HepG2 (cell line): ENCODE results near the gene AASDHPPT. TPM values are rescaled to one million over a fixed set of nuclear protein-coding genes. Genes with fewer than 3 reads are reported as not detected.

Experiments used
- ATAC-seq: fragments of 200-7000 bp; cut with Tn5 transposase; 3 replicates; pipeline ENCODE4 v1.9.1; 2020; ENCODE audit warnings: mild to moderate bottlenecking, moderate library complexity
- BruUV-seq: library from RNA; stranded (reverse); fragments of 400-500 nt; replicated peaks from 2 replicates; lab custom pipeline; 2021; lab: Mats Ljungman, UMichigan
- CTCF ChIA-PET: fragments of 300-600 bp; formaldehyde crosslinking; extraction: SDS; loops from one replicate; lab custom pipeline; 2021; ENCODE audit warnings: low total read pairs, inconsistent platforms, low intra/inter-chr PET ratio; lab: Yijun Ruan, JAX
- POLR2A ChIA-PET: fragments of 350-600 bp; sonication (Branson Sonifier 250); formaldehyde crosslinking; loops from one replicate; lab custom pipeline; 2020; ENCODE audit warnings: antibody characterized with exemption, inconsistent platforms; lab: Yijun Ruan, JAX
- DNase-seq: peaks from one replicate; pipeline ENCODE4 v3.0.0-alpha.2; 2015; ENCODE audit warnings: low spot score
- FAIRE-seq: peaks from 3 replicates; lab custom pipeline; 2011; peaks lifted over from hg19 to GRCh38; lab: Jason Lieb, UNC
- H2AFZ ChIP-seq: one replicate; pipeline ENCODE4 v1.6.1; 2011; ENCODE audit warnings: low read length, inconsistent platforms
- H3K27ac ChIP-seq: fragments of 300-600 bp; 3 replicates; pipeline ENCODE4 v1.8.0; 2011; ENCODE audit warnings: mixed run types, mild to moderate bottlenecking, mixed read lengths, low read length, inconsistent platforms; ENCODE audit not compliant: insufficient read depth; ENCODE audit errors: extremely low read length
- H3K27me3 ChIP-seq, 2 experiments: fragments of 200-600 bp in 1 of 2; 2 replicates in 1 of 2; 3 replicates in 1 of 2; pipeline versions ENCODE4 v1.6.0 to v1.8.0; 2011; ENCODE audit warnings: low read length in 2 of 2, mild to moderate bottlenecking in 2 of 2, moderate library complexity in 2 of 2, inconsistent platforms in 1 of 2; ENCODE audit not compliant: insufficient read depth in 2 of 2, control insufficient read depth in 1 of 2
- H3K36me3 ChIP-seq, 2 experiments: fragments of 200-600 bp in 1 of 2; replicated peaks in 1 of 2; 2 replicates in 1 of 2; 3 replicates in 1 of 2; pipeline versions ENCODE4 v1.5.1 to v1.8.0; 2011; ENCODE audit warnings: low read length in 2 of 2, inconsistent platforms in 1 of 2; ENCODE audit not compliant: insufficient read depth in 2 of 2, control insufficient read depth in 1 of 2
- H3K4me1 ChIP-seq: 2 replicates; pipeline ENCODE4 v1.5.1; 2012; ENCODE audit warnings: low read length, inconsistent platforms; ENCODE audit not compliant: insufficient read depth
- H3K4me2 ChIP-seq: 2 replicates; pipeline ENCODE4 v1.6.0; 2011; ENCODE audit warnings: low read depth, low read length, inconsistent platforms
- H3K4me3 ChIP-seq, 3 experiments: fragments of 200-600 bp in 1 of 3; sonication (generic), shearing (Covaris generic) in 1 of 3; replicated peaks in 1 of 3; 2 replicates each; pipeline ENCODE4 v1.5.1; 2011 to 2016; ENCODE audit warnings: low read length in 3 of 3, inconsistent platforms in 2 of 3, low read depth in 2 of 3, mild to moderate bottlenecking in 2 of 3, control low read depth in 1 of 3, mixed read lengths in 1 of 3; ENCODE audit not compliant: insufficient read depth in 1 of 3
- H3K79me2 ChIP-seq: one replicate; pipeline ENCODE4 v1.6.1; 2011; ENCODE audit warnings: low read length, inconsistent platforms; ENCODE audit not compliant: insufficient read depth
- H3K9ac ChIP-seq: 2 replicates; pipeline ENCODE4 v1.6.0; 2011; ENCODE audit warnings: mild to moderate bottlenecking, low read depth, low read length, inconsistent platforms; ENCODE audit not compliant: insufficient read depth
- H3K9me3 ChIP-seq: 2 replicates; pipeline ENCODE4 v1.5.1; 2012; ENCODE audit warnings: mild to moderate bottlenecking, low read length
- H4K20me1 ChIP-seq: 2 replicates; pipeline ENCODE4 v1.6.0; 2011; ENCODE audit warnings: inconsistent platforms, mild to moderate bottlenecking, low read length, moderate library complexity; ENCODE audit not compliant: insufficient read depth
- GLMP ChIP-seq: sonication (generic); formaldehyde crosslinking; IDR thresholded peaks from 2 replicates; pipeline ENCODE4 v1.9.0; 2021; ENCODE audit warnings: missing genetic modification reagents, mild to moderate bottlenecking, borderline replicate concordance
- GRHL1 ChIP-seq: sonication (generic); formaldehyde crosslinking; conservative IDR thresholded peaks from 2 replicates; pipeline ENCODE4 v1.8.0; 2022; ENCODE audit warnings: missing genetic modification reagents
- HCFC1 ChIP-seq: fragments of 150-350 bp; IDR thresholded peaks from 2 replicates; pipeline ENCODE4 v1.6.1; 2014; ENCODE audit warnings: low read depth, low read length
- HOXA5 ChIP-seq: sonication (generic); formaldehyde crosslinking; IDR thresholded peaks from 2 replicates; pipeline ENCODE4 v1.4.0; 2020; ENCODE audit warnings: missing genetic modification reagents
- POLR2G ChIP-seq: fragments of 200-400 bp; formaldehyde crosslinking; IDR thresholded peaks from 2 replicates; pipeline ENCODE4 v1.6.1; 2018; ENCODE audit warnings: mild to moderate bottlenecking, low read depth, low read length, moderate library complexity
- THAP9 ChIP-seq: sonication (generic); formaldehyde crosslinking; IDR thresholded peaks from 2 replicates; pipeline ENCODE4; 2020; ENCODE audit warnings: missing genetic modification reagents, mild to moderate bottlenecking, borderline replicate concordance
- ZBTB42 ChIP-seq: sonication (generic); formaldehyde crosslinking; IDR thresholded peaks from 2 replicates; pipeline ENCODE4 v1.5.0; 2020; ENCODE audit warnings: mild to moderate bottlenecking, missing genetic modification reagents
- ZFP82 ChIP-seq: sonication (generic); formaldehyde crosslinking; IDR thresholded peaks from 2 replicates; pipeline ENCODE4 v1.5.1; 2020; ENCODE audit warnings: mild to moderate bottlenecking, missing genetic modification reagents, borderline replicate concordance
- ZSCAN12 ChIP-seq: sonication (generic); formaldehyde crosslinking; IDR thresholded peaks from 2 replicates; pipeline ENCODE4 v1.9.0; 2021; ENCODE audit warnings: mild to moderate bottlenecking, missing genetic modification reagents
- WGBS: methylation state at CpG from one replicate; pipeline ENCODE4 v1.1.6; 2017; ENCODE audit warnings: low lambda C conversion rate; 5-methylcytosine and 5-hydroxymethylcytosine counted together
- in situ Hi-C: cut with HindIII; loops from 2 replicates; pipeline ENCODE4 v1.10.0; 2017; ENCODE audit warnings: low pct_unique_long_range_greater_than_20kb; ENCODE audit not compliant: extremely low pct_ligation_motif_present
- intact Hi-C: fragments of 100-400 bp; cut with micrococcal nuclease; formaldehyde crosslinking; loops from one replicate; pipeline ENCODE4 v1.10.0; 2022; ENCODE audit not compliant: unreplicated experiment
- polyA plus RNA-seq, 8 experiments: library from polyadenylated mRNA; depleted of rRNA in 3 of 8; stranded (reverse) in 7 of 8; unstranded in 1 of 8; fragments of >200 nt; fragmentation: Illumina TruSeq in 4 of 8; extraction: Trizol in 4 of 8; gene quantifications; 2 replicates each; pipeline versions ENCODE4 v1.2.1 to v1.2.3, GENCODE V29; 2011 to 2016; ENCODE audit warnings: low read depth in 4 of 8, missing spikeins in 1 of 8, mixed read lengths in 1 of 8; ENCODE audit not compliant: insufficient read depth in 1 of 8
- total RNA-seq, 5 experiments: library from RNA; depleted of rRNA; stranded (reverse); fragments of >200 nt; fragmentation: Illumina TruSeq; extraction: Trizol; gene quantifications; 2 replicates each; pipeline ENCODE4 v1.2.3, GENCODE V29; 2016; ENCODE audit warnings: low read depth in 1 of 5
- TF ChIP-seq, protein P1 (sequence below): sonication (generic); formaldehyde crosslinking; IDR thresholded peaks from 2 replicates; pipeline ENCODE4 v1.4.0; 2020; ENCODE audit warnings: mild to moderate bottlenecking, missing genetic modification reagents
- TF ChIP-seq, protein P2 (sequence below): sonication (generic); formaldehyde crosslinking; IDR thresholded peaks from 2 replicates; pipeline ENCODE4 v1.4.0; 2020; ENCODE audit warnings: mild to moderate bottlenecking, missing genetic modification reagents, borderline replicate concordance
- TF ChIP-seq, protein P3 (sequence below): sonication (generic); formaldehyde crosslinking; IDR thresholded peaks from 2 replicates; pipeline ENCODE4 v1.5.0; 2020; ENCODE audit warnings: missing genetic modification reagents

The AASDHPPT gene
- total and polyA plus RNA-seq, 2 of the 13 experiments (the other 11 are each of a cell fraction or from before 2014, with no cell fraction given) = 20.2 to 43.7 TPM

DNA sequence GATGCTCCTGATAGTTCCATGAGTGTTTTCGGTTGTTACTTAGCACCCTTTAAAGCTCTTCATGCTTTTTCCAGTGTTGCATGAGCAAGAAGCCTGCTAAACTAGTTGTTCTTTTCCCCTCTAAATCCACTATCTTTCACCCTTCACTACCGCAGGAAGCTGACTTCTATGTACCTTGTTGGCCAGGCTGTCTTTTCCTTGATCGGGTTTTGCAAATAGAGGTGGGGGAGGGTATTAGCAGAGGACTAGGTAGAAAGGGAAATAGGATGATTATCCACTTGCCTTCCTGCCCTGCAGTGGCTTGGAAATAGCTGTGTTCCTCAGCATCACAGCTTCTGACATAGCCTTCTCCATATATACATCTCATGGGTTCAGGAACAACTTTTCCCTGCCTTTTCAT is 23.9 kb downstream of the AASDHPPT start:
- DNase-seq = no peak
- in situ Hi-C loops (no loop called here), intact Hi-C loops (no loop called here)
- ChIA-PET CTCF (no interaction called here), POLR2A (no interaction called here)
- Histone ChIP-seq H3K27ac (no peak overlapping the region), H3K4me3 (no peak overlapping the region), H4K20me1 (no peaks in the 10 kb centered on the region), H3K4me2 (no peak overlapping the region), H3K4me1 (peaks cover 9% of the 10 kb centered on the region; the same call in 1 of the 2 replicates), H3K79me2 (no peaks in the 10 kb centered on the region), H3K27me3 (no peaks in the 10 kb centered on the region; a peak in 1 of 5 replicates), H3K9me3 (no peaks in the 10 kb centered on the region), H3K36me3 (peaks cover 9 to 17% of the 10 kb centered on the region in 2 experiments; a peak in 4 of 5 replicates), H3K9ac (no peak overlapping the region), H2AFZ (no peak overlapping the region)
- no TSS peak for BruUV-seq
- ATAC-seq = no peak
- FAIRE-seq = no peak
- 82% methylated on average over 3 of the region's 3 CpGs for WGBS
- TF ChIP-seq, protein P1, sequence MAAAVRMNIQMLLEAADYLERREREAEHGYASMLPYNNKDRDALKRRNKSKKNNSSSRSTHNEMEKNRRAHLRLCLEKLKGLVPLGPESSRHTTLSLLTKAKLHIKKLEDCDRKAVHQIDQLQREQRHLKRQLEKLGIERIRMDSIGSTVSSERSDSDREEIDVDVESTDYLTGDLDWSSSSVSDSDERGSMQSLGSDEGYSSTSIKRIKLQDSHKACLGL (CRISPR knock-in tag) = no peak
- TF ChIP-seq POLR2G (no peak), GRHL1 (CRISPR knock-in tag) (no peak), ZFP82 (CRISPR knock-in tag) (no peak), HOXA5 (CRISPR knock-in tag) (no peak), GLMP (CRISPR knock-in tag) (no peak), ZSCAN12 (CRISPR knock-in tag) (no peak), THAP9 (no peak), ZBTB42 (no peak), HCFC1 (no peak)
- TF ChIP-seq, protein P2, sequence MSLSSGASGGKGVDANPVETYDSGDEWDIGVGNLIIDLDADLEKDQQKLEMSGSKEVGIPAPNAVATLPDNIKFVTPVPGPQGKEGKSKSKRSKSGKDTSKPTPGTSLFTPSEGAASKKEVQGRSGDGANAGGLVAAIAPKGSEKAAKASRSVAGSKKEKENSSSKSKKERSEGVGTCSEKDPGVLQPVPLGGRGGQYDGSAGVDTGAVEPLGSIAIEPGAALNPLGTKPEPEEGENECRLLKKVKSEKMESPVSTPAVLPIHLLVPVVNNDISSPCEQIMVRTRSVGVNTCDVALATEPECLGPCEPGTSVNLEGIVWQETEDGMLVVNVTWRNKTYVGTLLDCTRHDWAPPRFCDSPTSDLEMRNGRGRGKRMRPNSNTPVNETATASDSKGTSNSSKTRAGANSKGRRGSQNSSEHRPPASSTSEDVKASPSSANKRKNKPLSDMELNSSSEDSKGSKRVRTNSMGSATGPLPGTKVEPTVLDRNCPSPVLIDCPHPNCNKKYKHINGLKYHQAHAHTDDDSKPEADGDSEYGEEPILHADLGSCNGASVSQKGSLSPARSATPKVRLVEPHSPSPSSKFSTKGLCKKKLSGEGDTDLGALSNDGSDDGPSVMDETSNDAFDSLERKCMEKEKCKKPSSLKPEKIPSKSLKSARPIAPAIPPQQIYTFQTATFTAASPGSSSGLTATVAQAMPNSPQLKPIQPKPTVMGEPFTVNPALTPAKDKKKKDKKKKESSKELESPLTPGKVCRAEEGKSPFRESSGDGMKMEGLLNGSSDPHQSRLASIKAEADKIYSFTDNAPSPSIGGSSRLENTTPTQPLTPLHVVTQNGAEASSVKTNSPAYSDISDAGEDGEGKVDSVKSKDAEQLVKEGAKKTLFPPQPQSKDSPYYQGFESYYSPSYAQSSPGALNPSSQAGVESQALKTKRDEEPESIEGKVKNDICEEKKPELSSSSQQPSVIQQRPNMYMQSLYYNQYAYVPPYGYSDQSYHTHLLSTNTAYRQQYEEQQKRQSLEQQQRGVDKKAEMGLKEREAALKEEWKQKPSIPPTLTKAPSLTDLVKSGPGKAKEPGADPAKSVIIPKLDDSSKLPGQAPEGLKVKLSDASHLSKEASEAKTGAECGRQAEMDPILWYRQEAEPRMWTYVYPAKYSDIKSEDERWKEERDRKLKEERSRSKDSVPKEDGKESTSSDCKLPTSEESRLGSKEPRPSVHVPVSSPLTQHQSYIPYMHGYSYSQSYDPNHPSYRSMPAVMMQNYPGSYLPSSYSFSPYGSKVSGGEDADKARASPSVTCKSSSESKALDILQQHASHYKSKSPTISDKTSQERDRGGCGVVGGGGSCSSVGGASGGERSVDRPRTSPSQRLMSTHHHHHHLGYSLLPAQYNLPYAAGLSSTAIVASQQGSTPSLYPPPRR (CRISPR knock-in tag) = no peak
- TF ChIP-seq, protein P3, sequence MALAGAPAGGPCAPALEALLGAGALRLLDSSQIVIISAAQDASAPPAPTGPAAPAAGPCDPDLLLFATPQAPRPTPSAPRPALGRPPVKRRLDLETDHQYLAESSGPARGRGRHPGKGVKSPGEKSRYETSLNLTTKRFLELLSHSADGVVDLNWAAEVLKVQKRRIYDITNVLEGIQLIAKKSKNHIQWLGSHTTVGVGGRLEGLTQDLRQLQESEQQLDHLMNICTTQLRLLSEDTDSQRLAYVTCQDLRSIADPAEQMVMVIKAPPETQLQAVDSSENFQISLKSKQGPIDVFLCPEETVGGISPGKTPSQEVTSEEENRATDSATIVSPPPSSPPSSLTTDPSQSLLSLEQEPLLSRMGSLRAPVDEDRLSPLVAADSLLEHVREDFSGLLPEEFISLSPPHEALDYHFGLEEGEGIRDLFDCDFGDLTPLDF = no peak
